ENCODE results near the gene ZBTB7A.

The ZBTB7A gene

DNA sequence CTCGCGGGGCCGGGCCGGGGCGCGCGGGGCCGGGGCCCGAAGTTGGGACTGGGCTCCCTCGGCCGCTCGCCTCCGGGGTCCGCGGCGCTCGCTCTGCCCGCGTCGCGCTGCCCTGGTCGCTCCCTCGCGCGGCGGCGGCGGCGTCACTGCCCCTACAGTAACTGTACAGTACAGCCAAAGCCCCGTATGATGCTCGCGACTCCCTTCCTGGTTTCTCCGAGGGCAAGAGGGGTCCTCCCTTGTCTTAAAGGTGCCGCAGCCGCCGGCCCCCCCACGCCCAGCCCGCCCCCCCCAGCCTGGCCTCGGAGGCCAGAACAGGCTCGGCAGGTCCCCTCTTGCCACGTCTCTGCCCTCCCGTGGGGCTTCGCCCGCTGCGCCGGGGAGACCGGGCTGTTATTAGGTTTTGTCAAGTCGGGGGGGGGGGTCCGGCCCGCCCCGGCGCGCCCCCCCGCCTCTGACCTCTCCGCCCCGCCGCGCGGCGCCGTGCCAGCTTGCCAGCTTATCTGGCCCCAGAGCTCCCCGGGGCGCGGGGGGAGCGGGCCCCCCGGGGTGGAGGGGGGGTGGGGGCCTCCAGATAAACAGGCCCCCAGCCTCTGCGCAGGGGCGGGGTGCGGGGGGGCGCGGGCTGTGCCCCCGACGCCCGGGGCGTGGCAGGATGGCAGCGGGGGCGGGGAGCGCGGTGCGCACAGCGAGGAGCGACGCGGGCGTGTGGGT is at the start of gene ZBTB7A:
Gene ZBTB7A (minus strand): TSS at position 218 of the 714 bp plus-strand sequence. CDS start 11,667 bp downstream, outside the sequence.
- peak; percentile 86 for DNase-seq (ENCODE audit: low read depth)
- TF ChIP-seq MYC (IDR thresholded peaks at IDR 0.05; ENCODE audit: low read depth, low read length), result no peak
- TF ChIP-seq POLR2A (IDR thresholded peaks at IDR 0.05; ENCODE audit: extremely low read depth, insufficient read length), result peak; percentile 31
- TF ChIP-seq, protein P1, sequence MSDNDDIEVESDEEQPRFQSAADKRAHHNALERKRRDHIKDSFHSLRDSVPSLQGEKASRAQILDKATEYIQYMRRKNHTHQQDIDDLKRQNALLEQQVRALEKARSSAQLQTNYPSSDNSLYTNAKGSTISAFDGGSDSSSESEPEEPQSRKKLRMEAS (IDR thresholded peaks at IDR 0.05; ENCODE audit: low read depth, low read length), result no peak
- TF ChIP-seq, protein P2, sequence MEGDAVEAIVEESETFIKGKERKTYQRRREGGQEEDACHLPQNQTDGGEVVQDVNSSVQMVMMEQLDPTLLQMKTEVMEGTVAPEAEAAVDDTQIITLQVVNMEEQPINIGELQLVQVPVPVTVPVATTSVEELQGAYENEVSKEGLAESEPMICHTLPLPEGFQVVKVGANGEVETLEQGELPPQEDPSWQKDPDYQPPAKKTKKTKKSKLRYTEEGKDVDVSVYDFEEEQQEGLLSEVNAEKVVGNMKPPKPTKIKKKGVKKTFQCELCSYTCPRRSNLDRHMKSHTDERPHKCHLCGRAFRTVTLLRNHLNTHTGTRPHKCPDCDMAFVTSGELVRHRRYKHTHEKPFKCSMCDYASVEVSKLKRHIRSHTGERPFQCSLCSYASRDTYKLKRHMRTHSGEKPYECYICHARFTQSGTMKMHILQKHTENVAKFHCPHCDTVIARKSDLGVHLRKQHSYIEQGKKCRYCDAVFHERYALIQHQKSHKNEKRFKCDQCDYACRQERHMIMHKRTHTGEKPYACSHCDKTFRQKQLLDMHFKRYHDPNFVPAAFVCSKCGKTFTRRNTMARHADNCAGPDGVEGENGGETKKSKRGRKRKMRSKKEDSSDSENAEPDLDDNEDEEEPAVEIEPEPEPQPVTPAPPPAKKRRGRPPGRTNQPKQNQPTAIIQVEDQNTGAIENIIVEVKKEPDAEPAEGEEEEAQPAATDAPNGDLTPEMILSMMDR (IDR thresholded peaks at IDR 0.05; ENCODE audit: low read depth, low read length), result no peak
- H3K4me3 ChIP-seq (ENCODE audit: low read depth, low read length), result peak within 1 kb of the TSS; percentile 55

DNA sequence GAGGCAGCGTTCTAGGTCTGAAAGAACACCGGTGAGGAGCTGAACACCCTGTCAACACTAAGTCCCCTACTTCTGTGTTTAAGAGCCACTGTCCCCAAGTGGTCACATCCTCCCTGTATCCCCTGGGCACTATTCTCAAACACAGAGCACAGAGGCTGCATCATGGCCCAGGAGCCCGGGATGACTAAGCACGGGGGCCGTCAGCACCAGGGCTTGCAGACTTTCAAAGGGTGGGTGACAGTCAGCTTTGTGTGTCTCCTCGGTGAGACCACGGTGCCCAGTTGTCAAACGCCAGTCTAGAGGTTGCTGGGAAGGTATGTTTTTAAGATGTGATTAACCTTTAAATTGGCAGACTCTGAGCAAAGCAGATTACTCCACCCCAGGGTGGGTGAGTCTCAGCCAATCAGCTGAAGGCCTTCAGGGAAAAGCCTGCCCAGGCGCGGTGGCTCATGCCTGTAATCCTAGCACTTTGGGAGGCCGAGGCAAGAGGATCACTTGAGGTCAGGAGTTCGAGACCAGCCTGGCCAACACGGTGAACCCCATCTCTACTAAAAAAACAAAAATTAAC is 49.2 kb upstream of the ZBTB7A start:
- no peak for TF ChIP-seq POLR2A (IDR thresholded peaks at IDR 0.05; ENCODE audit: extremely low read depth, insufficient read length)
- TF ChIP-seq, protein P2 (IDR thresholded peaks at IDR 0.05; ENCODE audit: low read depth, low read length), result no peak
- TF ChIP-seq, protein P1 (IDR thresholded peaks at IDR 0.05; ENCODE audit: low read depth, low read length), result no peak
- TF ChIP-seq MYC (IDR thresholded peaks at IDR 0.05; ENCODE audit: low read depth, low read length), result no peak
- DNase-seq (ENCODE audit: low read depth), result no peak
- H3K4me3 ChIP-seq (ENCODE audit: low read depth, low read length), result no peak overlapping the region

DNA sequence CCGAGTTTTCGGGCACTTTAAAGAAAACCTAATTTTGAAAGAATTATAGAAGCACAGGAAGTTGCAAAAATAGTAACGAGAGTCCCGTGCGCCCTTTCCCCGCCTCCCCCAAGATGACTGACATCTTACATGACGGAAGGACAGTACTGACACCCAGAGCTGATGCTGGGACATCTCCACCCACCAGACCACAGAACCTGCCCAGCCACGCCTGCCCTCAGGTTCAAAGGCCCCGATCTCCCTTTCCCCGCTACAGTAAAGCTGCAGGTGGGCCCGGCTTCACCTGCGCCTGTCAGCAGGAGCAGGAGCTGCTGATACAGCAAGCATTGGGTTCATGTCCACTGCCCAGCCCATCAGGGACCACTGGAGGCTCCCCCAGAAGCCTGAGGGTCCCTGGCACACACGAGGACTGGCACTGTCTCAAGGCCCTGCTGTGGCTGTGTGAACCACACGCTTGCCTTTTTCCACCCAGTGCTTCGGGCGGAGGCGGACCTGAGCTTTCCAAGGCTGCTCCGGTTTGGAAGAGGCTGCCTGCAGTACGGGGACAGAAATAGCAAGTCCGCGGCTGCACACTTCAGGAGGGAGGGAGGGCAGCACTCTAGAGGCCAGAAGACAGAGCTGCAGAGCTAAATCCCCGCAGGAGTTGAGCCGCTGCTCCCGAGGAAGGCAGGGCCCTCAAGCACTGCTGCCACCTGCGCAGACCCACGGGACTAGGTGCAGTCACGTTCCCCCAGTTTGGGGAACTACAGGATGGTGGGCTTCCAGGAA is 48.5 kb upstream of the ZBTB7A start:
- peak; percentile 32 for DNase-seq (ENCODE audit: low read depth)
- TF ChIP-seq, protein P2 (IDR thresholded peaks at IDR 0.05; ENCODE audit: low read depth, low read length), result no peak
- TF ChIP-seq, protein P1 (IDR thresholded peaks at IDR 0.05; ENCODE audit: low read depth, low read length), result no peak
- TF ChIP-seq MYC (IDR thresholded peaks at IDR 0.05; ENCODE audit: low read depth, low read length) (no peak), POLR2A (IDR thresholded peaks at IDR 0.05; ENCODE audit: extremely low read depth, insufficient read length) (no peak)
- no peak overlapping the region for H3K4me3 ChIP-seq (ENCODE audit: low read depth, low read length)

DNA sequence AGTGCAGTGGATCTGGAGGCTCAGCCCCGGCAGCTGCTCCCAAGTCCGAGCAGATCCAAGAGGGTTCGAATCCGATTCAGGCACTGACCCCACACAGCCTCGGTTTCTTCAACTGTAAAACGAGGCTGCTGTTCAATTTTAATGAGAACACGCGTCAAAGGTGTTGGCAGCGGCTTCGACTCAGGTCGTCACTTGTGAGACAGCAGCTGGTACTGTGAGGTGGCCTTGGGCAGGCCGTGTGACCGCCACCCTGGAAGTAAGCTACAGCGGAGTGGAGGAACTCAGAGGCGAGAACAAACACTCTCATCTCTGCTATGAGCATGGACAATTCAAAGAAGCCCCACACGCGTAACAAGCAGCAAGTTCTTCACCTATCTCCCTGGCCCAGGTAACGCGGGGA is 47.5 kb upstream of the ZBTB7A start:
- no peak for DNase-seq (ENCODE audit: low read depth)
- H3K4me3 ChIP-seq (ENCODE audit: low read depth, low read length), result no peak overlapping the region
- TF ChIP-seq, protein P1 (IDR thresholded peaks at IDR 0.05; ENCODE audit: low read depth, low read length), result no peak
- TF ChIP-seq POLR2A (IDR thresholded peaks at IDR 0.05; ENCODE audit: extremely low read depth, insufficient read length), result no peak
- TF ChIP-seq, protein P2 (IDR thresholded peaks at IDR 0.05; ENCODE audit: low read depth, low read length), result no peak
- TF ChIP-seq MYC (IDR thresholded peaks at IDR 0.05; ENCODE audit: low read depth, low read length), result no peak

DNA sequence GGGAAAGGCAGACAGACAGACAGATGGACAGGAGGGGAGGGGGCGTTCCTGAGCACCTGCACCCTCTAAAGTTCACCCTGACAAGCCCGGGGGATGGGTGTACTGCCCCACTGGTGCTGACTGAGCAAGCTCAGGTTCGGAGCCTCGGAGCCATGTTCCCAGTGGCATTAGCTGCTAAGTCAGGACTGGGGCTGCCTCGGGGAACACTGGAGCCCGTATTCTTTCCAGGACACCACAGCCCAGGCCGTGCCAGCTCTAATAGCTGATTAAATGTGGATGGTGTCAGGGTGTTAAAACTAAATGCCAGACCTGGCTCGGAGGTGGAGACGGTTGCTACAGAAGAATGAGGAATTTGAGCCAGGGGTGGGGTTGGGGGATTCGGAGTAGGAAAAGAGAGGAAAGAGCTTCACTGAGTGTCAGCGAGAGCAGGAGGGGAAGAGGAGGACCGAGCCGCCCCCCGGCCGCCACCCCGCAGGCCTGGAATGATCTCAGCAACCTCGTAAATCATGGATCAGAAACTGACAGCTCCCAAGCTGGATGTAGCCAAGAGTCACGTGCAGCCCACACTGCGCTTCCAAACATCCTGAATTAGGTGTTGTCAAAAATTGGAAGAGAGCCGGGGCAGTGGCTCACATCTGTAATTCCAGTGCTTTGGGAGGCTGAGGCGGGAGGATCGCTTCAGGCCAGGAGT is 46.8 kb upstream of the ZBTB7A start:
- TF ChIP-seq MYC (IDR thresholded peaks at IDR 0.05; ENCODE audit: low read depth, low read length), result no peak
- DNase-seq (ENCODE audit: low read depth), result no peak
- H3K4me3 ChIP-seq (ENCODE audit: low read depth, low read length), result no peak overlapping the region

Measured in NB4 (cell line).